GM12874 (cell line): ENCODE results near the gene KIFC1.

Experiments used
- TF ChIP-seq, protein P1 (sequence below): IDR thresholded peaks from 2 replicates; pipeline ENCODE4 v1.5.1; 2011; ENCODE audit warnings: low read depth, mild to moderate bottlenecking, control low read depth, low read length, moderate library complexity; ENCODE audit not compliant: insufficient read depth

Gene KIFC1

DNA sequence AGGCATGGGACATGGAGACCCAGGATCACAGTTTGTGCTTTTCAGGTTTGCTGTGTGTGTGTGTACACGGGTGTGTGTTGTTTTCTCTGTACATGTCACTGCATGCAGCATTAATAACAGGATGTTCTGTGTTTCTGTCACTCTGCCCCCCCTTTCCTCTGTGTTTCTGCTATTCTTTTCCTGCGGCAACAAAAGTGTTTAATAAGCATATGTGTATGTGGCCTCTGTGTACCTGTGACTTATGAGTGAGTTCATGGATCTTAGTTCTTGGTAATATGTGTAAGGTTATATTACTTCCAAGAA lies 38.1 kb downstream of the KIFC1 start:
- TF ChIP-seq, protein P1, sequence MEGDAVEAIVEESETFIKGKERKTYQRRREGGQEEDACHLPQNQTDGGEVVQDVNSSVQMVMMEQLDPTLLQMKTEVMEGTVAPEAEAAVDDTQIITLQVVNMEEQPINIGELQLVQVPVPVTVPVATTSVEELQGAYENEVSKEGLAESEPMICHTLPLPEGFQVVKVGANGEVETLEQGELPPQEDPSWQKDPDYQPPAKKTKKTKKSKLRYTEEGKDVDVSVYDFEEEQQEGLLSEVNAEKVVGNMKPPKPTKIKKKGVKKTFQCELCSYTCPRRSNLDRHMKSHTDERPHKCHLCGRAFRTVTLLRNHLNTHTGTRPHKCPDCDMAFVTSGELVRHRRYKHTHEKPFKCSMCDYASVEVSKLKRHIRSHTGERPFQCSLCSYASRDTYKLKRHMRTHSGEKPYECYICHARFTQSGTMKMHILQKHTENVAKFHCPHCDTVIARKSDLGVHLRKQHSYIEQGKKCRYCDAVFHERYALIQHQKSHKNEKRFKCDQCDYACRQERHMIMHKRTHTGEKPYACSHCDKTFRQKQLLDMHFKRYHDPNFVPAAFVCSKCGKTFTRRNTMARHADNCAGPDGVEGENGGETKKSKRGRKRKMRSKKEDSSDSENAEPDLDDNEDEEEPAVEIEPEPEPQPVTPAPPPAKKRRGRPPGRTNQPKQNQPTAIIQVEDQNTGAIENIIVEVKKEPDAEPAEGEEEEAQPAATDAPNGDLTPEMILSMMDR, result no peak

DNA sequence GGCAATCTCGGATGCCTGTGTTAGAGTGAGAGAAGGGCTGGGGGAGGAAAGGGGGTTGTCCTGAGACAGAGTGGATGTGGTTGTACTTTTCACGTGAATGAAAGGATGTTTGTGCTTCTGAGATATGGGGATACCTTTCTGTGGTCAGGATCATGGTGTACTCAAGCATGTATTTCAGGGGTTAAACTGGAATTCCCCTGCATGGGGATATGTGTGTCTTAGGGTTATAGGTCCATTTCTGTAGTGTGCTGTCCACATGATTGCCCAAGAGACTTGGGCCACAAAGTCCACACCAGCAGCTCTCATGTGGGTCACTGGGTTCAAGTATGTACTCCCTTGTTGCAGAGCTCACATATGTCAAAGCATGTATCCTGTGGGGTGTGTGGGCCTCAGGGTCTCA lies 38.7 kb downstream of the KIFC1 start:
- TF ChIP-seq, protein P1, result no peak

- TF ChIP-seq, protein P1, result no peak
Measured at GRCh38 chr6:33430991-33431879, 39.6 kb downstream of the KIFC1 start.

GRCh38 chr6:33431880-33432541 lies 40.4 kb downstream of the KIFC1 start:
- TF ChIP-seq, protein P1, result no peak

DNA sequence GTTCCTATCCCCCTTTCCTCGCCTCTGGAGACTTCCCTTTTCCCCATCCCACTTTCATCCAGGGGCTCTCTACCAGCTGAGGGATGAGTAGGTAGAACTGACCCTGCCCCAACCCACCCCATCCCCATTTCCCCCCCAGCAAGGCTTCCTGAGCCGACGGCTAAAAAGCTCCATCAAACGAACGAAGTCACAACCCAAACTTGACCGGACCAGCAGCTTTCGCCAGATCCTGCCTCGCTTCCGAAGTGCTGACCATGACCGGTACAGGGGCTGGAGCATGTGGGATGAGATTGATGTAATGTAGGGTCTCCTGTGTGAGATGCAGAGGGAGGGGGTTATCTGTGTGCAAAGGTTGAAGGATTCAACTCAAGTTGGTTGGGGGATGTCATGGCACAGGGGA lies 40.9 kb downstream of the KIFC1 start:
- TF ChIP-seq, protein P1, result no peak

GRCh38 chr6:33433001-33433543 lies 41.4 kb downstream of the KIFC1 start:
- TF ChIP-seq, protein P1, result no peak

- TF ChIP-seq, protein P1, result no peak
Measured at GRCh38 chr6:33433544-33434191, 42.0 kb downstream of the KIFC1 start.
